ENCODE measurements around the gene ARL6IP5. TPM values are rescaled to one million over a fixed set of nuclear protein-coding genes. Genes with fewer than 3 reads are reported as not detected.

Gene ARL6IP5
- total and polyA plus RNA-seq, 2 of the 13 experiments (the other 11 are each of a cell fraction or from before 2014, with no cell fraction given), result 23.7 to 29.6 TPM

- H3K36me3 ChIP-seq (replicated peaks in 1 of 2; ENCODE audit: control insufficient read depth in 1 of 2, insufficient read depth in 2 of 2, low read length in 2 of 2), result peaks cover 2 to 19% of the 10 kb centered on the region in 2 experiments; a peak in 3 of 5 replicates
- H3K27me3 ChIP-seq (ENCODE audit: control insufficient read depth in 1 of 2, insufficient read depth in 2 of 2, low read length in 2 of 2), result no peaks in the 10 kb centered on the region
- POLR2A ChIA-PET, result no interaction called here
- BruUV-seq (replicated peaks), result no TSS peak
- H3K4me1 ChIP-seq (ENCODE audit: insufficient read depth, low read length), result no peaks in the 10 kb centered on the region
- no peak overlapping the region for H3K9ac ChIP-seq (ENCODE audit: insufficient read depth, low read depth, low read length)
- 87% methylated on average over 3 of the region's 3 CpGs for WGBS (ENCODE audit: low lambda C conversion rate)
- H4K20me1 ChIP-seq (ENCODE audit: insufficient read depth, low read length), result no peaks in the 10 kb centered on the region
- FAIRE-seq (no peak), ATAC-seq (no peak), DNase-seq (ENCODE audit: low spot score) (no peak)
- no peak overlapping the region for H3K4me3 ChIP-seq (replicated peaks in 1 of 3; ENCODE audit: insufficient read depth in 1 of 3, low read depth in 2 of 3, low read length in 3 of 3)
- intact Hi-C loops (cut with micrococcal nuclease; ENCODE audit: unreplicated experiment), result no loop called here
- H3K4me2 ChIP-seq (ENCODE audit: low read depth, low read length), result no peak overlapping the region
- in situ Hi-C loops (cut with HindIII; ENCODE audit: extremely low pct_ligation_motif_present, low pct_unique_long_range_greater_than_20kb), result loop anchor here (25.0 kb wide), 1 partner anchor 559 kb away; no protein-coding TSS in a partner anchor
- H3K27ac ChIP-seq (ENCODE audit: extremely low read length, insufficient read depth, low read length), result no peak overlapping the region
- no peak overlapping the region for H2AFZ ChIP-seq (ENCODE audit: low read length)
- no peaks in the 10 kb centered on the region for H3K9me3 ChIP-seq (ENCODE audit: low read length)
- no peaks in the 10 kb centered on the region for H3K79me2 ChIP-seq (ENCODE audit: insufficient read depth, low read length)
- CTCF ChIA-PET (ENCODE audit: low intra/inter-chr PET ratio, low total read pairs), result no interaction called here
- no peak for TF ChIP-seq PAWR (CRISPR knock-in tag; IDR thresholded peaks at IDR 0.05; ENCODE audit: borderline replicate concordance)
- TF ChIP-seq ZNF644 (CRISPR knock-in tag; IDR thresholded peaks at IDR 0.05; ENCODE audit: low read depth), result no peak
- TF ChIP-seq THAP7 (CRISPR knock-in tag; IDR thresholded peaks at IDR 0.05), result no peak
- TF ChIP-seq CC2D1A (CRISPR knock-in tag; IDR thresholded peaks at IDR 0.05), result no peak
- TF ChIP-seq SNAPC4 (CRISPR knock-in tag; IDR thresholded peaks at IDR 0.05), result no peak
- TF ChIP-seq SSRP1 (CRISPR knock-in tag; IDR thresholded peaks at IDR 0.05), result no peak
- no peak for TF ChIP-seq ZBTB40 (IDR thresholded peaks at IDR 0.05)
- no peak for TF ChIP-seq ZBTB40 (CRISPR knock-in tag; IDR thresholded peaks at IDR 0.05)
- TF ChIP-seq CBX1 (IDR thresholded peaks at IDR 0.05; ENCODE audit: low read depth), result no peak
- TF ChIP-seq ZNF672 (CRISPR knock-in tag; IDR thresholded peaks at IDR 0.05), result no peak
- TF ChIP-seq ZNF496 (CRISPR knock-in tag; IDR thresholded peaks at IDR 0.05; ENCODE audit: insufficient replicate concordance), result no peak
- TF ChIP-seq ZNF282 (IDR thresholded peaks at IDR 0.05; ENCODE audit: partially characterized antibody), result no peak
Measured at GRCh38 chr3:69103123-69103522, 18.4 kb downstream of the ARL6IP5 start.

Measured in HepG2 (cell line).